GM15510 (cell line): ENCODE results near the gene MYL3.
A peak's percentile ranks its signal among the peaks of the same experiment; 100 is the strongest.

ENCODE experiments used
- POLR2A ChIP-seq: IDR thresholded peaks from 3 replicates; pipeline ENCODE4 v1.6.1; 2011; ENCODE audit warnings: borderline replicate concordance; ENCODE audit not compliant: insufficient read length; ENCODE audit errors: extremely low read depth

The MYL3 gene

DNA sequence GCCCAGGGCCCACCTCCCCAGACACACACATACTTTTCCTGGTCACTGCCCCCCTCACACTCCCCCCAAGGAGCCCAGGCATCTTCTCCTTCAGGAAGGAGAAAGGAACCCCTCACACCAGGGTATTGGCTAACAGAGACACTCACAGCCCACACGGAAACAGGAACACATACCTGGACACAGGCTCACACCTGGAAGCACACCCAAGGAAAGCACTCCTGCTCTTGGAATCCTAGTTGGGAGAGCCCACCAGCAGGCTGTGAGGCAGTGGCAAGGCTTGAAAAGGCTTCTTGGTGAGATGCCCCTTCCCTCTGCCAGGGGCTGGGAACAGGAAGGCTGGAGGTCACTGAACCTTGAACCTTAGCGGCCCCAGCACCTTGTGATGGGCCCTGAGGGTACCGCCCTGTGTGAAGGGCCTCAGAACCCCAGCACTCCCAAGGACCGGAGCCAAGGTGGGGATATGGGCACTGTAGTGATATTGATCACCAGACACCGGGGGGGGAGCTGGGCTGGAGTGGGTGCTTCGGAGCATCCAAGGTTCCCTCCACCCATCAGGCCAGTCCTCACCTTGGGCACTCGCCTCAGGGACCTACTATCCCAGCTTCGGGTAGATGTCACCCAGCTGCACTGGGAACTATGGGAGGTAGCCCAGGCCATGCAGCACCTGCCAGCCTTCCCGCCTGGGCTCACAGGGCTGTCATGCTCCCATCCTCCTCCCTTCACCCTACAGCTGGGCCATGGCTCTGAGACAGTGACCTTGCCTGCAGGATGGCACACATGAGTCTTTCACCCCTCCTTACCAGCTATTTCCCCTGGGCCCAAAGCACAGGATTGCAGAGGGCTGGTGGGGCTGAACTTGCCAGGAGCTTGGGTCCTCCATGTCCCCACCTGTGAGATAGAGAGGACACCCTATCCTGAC is 16.4 kb downstream of the MYL3 start:
- TF ChIP-seq POLR2A: no peak

- peak; percentile 47 for TF ChIP-seq POLR2A
Observed at GRCh38 chr3:46845860-46846623, 17.2 kb downstream of the MYL3 start.

- TF ChIP-seq POLR2A: no peak
Observed at GRCh38 chr3:46845397-46845859, 17.8 kb downstream of the MYL3 start.

- TF ChIP-seq POLR2A: no peak
Observed at GRCh38 chr3:46844881-46845312, 18.3 kb downstream of the MYL3 start.

- no peak for TF ChIP-seq POLR2A
Observed at GRCh38 chr3:46844397-46844796, 18.8 kb downstream of the MYL3 start.

DNA sequence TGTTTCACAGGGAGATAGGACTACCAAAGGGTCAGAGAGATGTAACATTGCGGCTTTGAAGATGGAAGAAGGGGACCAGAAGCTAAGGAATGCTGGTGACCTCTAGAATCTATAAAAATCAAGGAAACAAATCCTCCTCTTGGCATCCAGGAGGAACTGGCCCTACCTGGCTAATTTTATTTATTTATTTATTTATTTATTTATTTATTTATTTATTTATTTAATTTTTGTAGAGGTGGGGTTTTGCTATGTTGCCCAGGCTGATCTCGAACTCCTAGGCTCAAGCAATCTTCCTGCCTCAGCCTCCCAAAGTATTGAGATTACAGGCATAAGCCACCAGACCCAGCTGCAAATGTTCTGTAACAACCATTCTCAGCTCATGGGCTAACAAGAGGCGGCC is 19.7 kb downstream of the MYL3 start:
- no peak for TF ChIP-seq POLR2A

DNA sequence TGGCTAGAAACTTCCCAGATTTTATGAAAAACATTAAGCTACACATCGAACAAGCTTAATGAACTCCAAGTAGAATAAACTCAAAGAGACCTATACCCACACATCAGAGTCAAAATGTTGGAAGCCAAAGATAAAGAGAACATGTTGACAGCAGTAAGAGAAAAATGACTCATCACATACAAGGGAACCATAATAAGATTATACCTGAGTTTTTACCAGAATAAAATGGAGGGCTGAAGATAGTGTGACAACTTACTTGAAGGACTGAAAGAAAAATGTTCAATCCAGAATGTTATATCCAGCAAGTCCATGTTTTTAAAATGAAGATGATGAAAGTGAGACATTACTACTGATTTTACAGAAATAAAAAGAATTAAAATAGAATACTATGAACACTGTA is 22.8 kb downstream of the MYL3 start:
- no peak for TF ChIP-seq POLR2A

GRCh38 chr3:46838301-46838700 is 24.9 kb downstream of the MYL3 start:
- no peak for TF ChIP-seq POLR2A

GRCh38 chr3:46835491-46835890 is 27.8 kb downstream of the MYL3 start:
- no peak for TF ChIP-seq POLR2A

- TF ChIP-seq POLR2A: no peak
Observed at GRCh38 chr3:46835054-46835453, 28.2 kb downstream of the MYL3 start.

GRCh38 chr3:46833346-46834300 is 29.6 kb downstream of the MYL3 start:
- no peak for TF ChIP-seq POLR2A

- no peak for TF ChIP-seq POLR2A
Observed at GRCh38 chr3:46831841-46832240, 31.4 kb downstream of the MYL3 start.

- no peak for TF ChIP-seq POLR2A
Observed at GRCh38 chr3:46831316-46831715, 31.9 kb downstream of the MYL3 start.

- no peak for TF ChIP-seq POLR2A
Observed at GRCh38 chr3:46830801-46831200, 32.4 kb downstream of the MYL3 start.
